Astrocyte (in vitro differentiated cells and primary cell): ENCODE measurements around the gene PARD3B. TPM values are rescaled to one million over a fixed set of nuclear protein-coding genes. Genes with fewer than 3 reads are reported as not detected.

Experiments used
- DNase-seq: peaks from one replicate; pipeline ENCODE4 v3.0.0-alpha.2; 2010; ENCODE audit warnings: low read depth
- FAIRE-seq: peaks from 2 replicates; lab custom pipeline; 2011; peaks lifted over from hg19 to GRCh38; lab: Jason Lieb, UNC
- H2AFZ ChIP-seq: 2 replicates; pipeline ENCODE4 v1.6.0; 2012; ENCODE audit warnings: low read depth, low read length, inconsistent platforms
- H3K27ac ChIP-seq: 2 replicates; pipeline ENCODE4 v1.5.1; 2011; ENCODE audit warnings: low read depth, low read length, inconsistent platforms
- H3K27me3 ChIP-seq: 2 replicates; pipeline ENCODE4 v1.6.0; 2011; ENCODE audit warnings: low read length, inconsistent platforms; ENCODE audit not compliant: insufficient read depth
- H3K36me3 ChIP-seq: 2 replicates; pipeline ENCODE4 v1.5.1; 2011; ENCODE audit warnings: low read length, inconsistent platforms; ENCODE audit not compliant: insufficient read depth
- H3K4me1 ChIP-seq: 2 replicates; pipeline ENCODE4 v1.5.1; 2011; ENCODE audit warnings: low read length, inconsistent platforms; ENCODE audit not compliant: insufficient read depth
- H3K4me2 ChIP-seq: 2 replicates; pipeline ENCODE4 v1.6.0; 2012; ENCODE audit warnings: low read length, inconsistent platforms
- H3K4me3 ChIP-seq: 2 replicates; pipeline ENCODE4 v1.5.1; 2011; ENCODE audit warnings: low read depth, mild to moderate bottlenecking, low read length, inconsistent platforms; ENCODE audit not compliant: insufficient read depth
- H3K79me2 ChIP-seq: 2 replicates; pipeline ENCODE4 v1.6.0; 2012; ENCODE audit warnings: mild to moderate bottlenecking, low read length, inconsistent platforms; ENCODE audit not compliant: insufficient read depth
- H3K9ac ChIP-seq: 2 replicates; pipeline ENCODE4 v1.6.0; 2012; ENCODE audit warnings: mild to moderate bottlenecking, low read length, inconsistent platforms
- H3K9me3 ChIP-seq: 2 replicates; pipeline ENCODE4 v1.5.1; 2012; ENCODE audit warnings: low read depth, mild to moderate bottlenecking, low read length, inconsistent platforms; ENCODE audit not compliant: insufficient read depth
- H4K20me1 ChIP-seq: 2 replicates; pipeline ENCODE4 v1.6.0; 2012; ENCODE audit warnings: low read length, inconsistent platforms; ENCODE audit not compliant: insufficient read depth
- H3K27ac Mint-ChIP-seq: one replicate; pipeline ENCODE4 v1.8.0; 2021; ENCODE audit warnings: mild to moderate bottlenecking, mixed read lengths; ENCODE audit not compliant: unreplicated experiment
- H3K27me3 Mint-ChIP-seq: one replicate; pipeline ENCODE4 v1.8.0; 2021; ENCODE audit warnings: low read depth, mixed read lengths; ENCODE audit not compliant: unreplicated experiment
- H3K36me3 Mint-ChIP-seq: one replicate; pipeline ENCODE4 v1.8.0; 2021; ENCODE audit warnings: low read depth, mixed read lengths; ENCODE audit not compliant: unreplicated experiment
- H3K4me1 Mint-ChIP-seq: one replicate; pipeline ENCODE4 v1.8.0; 2021; ENCODE audit warnings: low read depth, mixed read lengths; ENCODE audit not compliant: unreplicated experiment
- H3K4me3 Mint-ChIP-seq: one replicate; pipeline ENCODE4 v1.8.0; 2021; ENCODE audit warnings: mild to moderate bottlenecking, moderate library complexity, mixed read lengths; ENCODE audit not compliant: unreplicated experiment
- H3K9me3 Mint-ChIP-seq: one replicate; pipeline ENCODE4 v1.8.0; 2021; ENCODE audit warnings: mild to moderate bottlenecking, mixed read lengths; ENCODE audit not compliant: unreplicated experiment
- EZH2 ChIP-seq: IDR thresholded peaks from 2 replicates; pipeline ENCODE4 v1.6.1; 2012; ENCODE audit warnings: mild to moderate bottlenecking, low read length, inconsistent platforms; ENCODE audit not compliant: insufficient read depth
- total RNA-seq: library from RNA; stranded (reverse); gene quantifications from 2 replicates; pipeline ENCODE4 v1.2.1, GENCODE V29; 2021
- TF ChIP-seq, protein P1 (sequence below): IDR thresholded peaks from 2 replicates; pipeline ENCODE4 v1.5.1; 2011; ENCODE audit warnings: low read depth, mild to moderate bottlenecking, inconsistent platforms, low read length, moderate library complexity; ENCODE audit not compliant: insufficient read depth

Gene PARD3B
- total RNA-seq, 1 donor from 2014 or later: 6.5 TPM

DNA sequence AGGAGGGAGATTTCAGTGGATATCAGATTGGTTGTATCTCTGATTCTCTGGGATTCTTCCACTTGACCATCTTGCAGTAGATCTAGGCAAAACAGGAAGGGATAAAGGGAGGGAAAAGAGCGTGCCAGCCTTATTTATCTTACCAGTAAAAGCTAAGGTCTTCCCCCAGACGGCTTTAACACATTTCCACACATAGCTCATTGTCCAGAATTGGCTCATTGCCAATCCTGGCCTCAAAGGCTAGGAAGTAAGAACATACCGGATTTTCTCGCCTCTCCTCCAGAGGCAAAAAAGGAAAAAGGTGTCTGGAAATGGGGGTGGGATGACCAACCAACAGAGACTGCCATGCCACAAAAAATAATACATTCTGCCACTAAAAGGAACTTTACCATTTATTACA, 725.4 kb downstream of the PARD3B start:
- H2AFZ ChIP-seq: no peak overlapping the region
- Mint-ChIP-seq H3K4me1 (peaks cover 3% of the 10 kb centered on the region), H3K4me3 (no peak overlapping the region), H3K9me3 (no peaks in the 10 kb centered on the region), H3K27ac (no peak overlapping the region), H3K27me3 (no peaks in the 10 kb centered on the region), H3K36me3 (no peaks in the 10 kb centered on the region)
- H3K27me3 ChIP-seq: no peaks in the 10 kb centered on the region
- DNase-seq (no peak), FAIRE-seq (no peak)
- no peaks in the 10 kb centered on the region for H3K4me1 ChIP-seq
- no peaks in the 10 kb centered on the region for H4K20me1 ChIP-seq
- no peak overlapping the region for H3K9ac ChIP-seq
- no peaks in the 10 kb centered on the region for H3K9me3 ChIP-seq
- no peak overlapping the region for H3K4me2 ChIP-seq
- H3K27ac ChIP-seq: no peak overlapping the region
- no peak for TF ChIP-seq EZH2
- TF ChIP-seq, protein P1, sequence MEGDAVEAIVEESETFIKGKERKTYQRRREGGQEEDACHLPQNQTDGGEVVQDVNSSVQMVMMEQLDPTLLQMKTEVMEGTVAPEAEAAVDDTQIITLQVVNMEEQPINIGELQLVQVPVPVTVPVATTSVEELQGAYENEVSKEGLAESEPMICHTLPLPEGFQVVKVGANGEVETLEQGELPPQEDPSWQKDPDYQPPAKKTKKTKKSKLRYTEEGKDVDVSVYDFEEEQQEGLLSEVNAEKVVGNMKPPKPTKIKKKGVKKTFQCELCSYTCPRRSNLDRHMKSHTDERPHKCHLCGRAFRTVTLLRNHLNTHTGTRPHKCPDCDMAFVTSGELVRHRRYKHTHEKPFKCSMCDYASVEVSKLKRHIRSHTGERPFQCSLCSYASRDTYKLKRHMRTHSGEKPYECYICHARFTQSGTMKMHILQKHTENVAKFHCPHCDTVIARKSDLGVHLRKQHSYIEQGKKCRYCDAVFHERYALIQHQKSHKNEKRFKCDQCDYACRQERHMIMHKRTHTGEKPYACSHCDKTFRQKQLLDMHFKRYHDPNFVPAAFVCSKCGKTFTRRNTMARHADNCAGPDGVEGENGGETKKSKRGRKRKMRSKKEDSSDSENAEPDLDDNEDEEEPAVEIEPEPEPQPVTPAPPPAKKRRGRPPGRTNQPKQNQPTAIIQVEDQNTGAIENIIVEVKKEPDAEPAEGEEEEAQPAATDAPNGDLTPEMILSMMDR: no peak
- no peaks in the 10 kb centered on the region for H3K36me3 ChIP-seq
- H3K79me2 ChIP-seq: no peaks in the 10 kb centered on the region
- no peak overlapping the region for H3K4me3 ChIP-seq

DNA sequence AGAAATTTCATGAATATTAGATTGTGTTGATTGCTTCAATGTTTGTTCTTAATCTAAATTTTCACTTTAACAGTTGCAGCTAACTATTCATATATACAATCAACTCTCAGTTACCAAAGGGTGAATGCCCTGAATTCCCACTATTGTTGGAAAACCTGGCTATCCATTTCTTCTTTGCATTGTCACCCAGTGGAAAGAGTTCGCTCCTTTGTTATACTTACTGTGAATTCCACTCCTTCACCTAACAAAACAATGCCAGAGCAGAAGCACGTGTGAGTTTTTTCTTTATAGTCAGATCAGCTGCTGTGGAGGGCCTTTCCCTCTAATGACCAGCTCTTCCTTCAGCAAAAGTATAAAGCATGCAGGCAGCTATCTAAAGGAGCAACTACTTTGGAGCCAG, 727.9 kb downstream of the PARD3B start:
- Mint-ChIP-seq H3K27me3 (no peaks in the 10 kb centered on the region), H3K4me3 (no peak overlapping the region), H3K4me1 (peaks cover 2% of the 10 kb centered on the region), H3K9me3 (peaks cover 2% of the 10 kb centered on the region), H3K36me3 (peaks cover 2% of the 10 kb centered on the region), H3K27ac (no peak overlapping the region)
- H4K20me1 ChIP-seq: no peaks in the 10 kb centered on the region
- no peak overlapping the region for H3K9ac ChIP-seq
- no peak overlapping the region for H2AFZ ChIP-seq
- no peaks in the 10 kb centered on the region for H3K4me1 ChIP-seq
- FAIRE-seq (no peak), DNase-seq (no peak)
- no peaks in the 10 kb centered on the region for H3K9me3 ChIP-seq
- H3K27me3 ChIP-seq: no peaks in the 10 kb centered on the region
- no peaks in the 10 kb centered on the region for H3K36me3 ChIP-seq
- no peak overlapping the region for H3K4me3 ChIP-seq
- TF ChIP-seq EZH2: no peak
- TF ChIP-seq, protein P1: no peak
- no peak overlapping the region for H3K4me2 ChIP-seq
- H3K27ac ChIP-seq: no peak overlapping the region
- H3K79me2 ChIP-seq: no peaks in the 10 kb centered on the region

DNA sequence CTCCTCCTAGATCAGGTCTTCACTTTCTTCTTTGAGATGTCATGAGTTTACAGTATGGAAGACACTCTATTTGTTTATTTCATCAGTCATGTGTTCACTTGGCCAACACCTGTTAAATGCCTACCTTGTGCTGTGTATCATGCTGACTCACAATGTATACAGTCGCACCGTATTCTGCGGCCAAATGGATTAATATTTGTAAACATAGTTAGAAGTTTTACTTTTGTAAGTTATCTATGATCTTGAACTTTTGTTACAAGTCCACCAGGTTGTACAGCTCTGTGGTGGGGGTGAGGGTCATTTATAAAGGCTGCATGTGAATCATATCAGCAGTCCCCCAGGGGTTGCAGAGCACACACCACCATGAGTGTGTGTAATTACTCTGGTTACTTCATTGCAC, 728.4 kb downstream of the PARD3B start:
- H3K4me3 ChIP-seq: no peak overlapping the region
- no peaks in the 10 kb centered on the region for H4K20me1 ChIP-seq
- no peaks in the 10 kb centered on the region for H3K79me2 ChIP-seq
- no peaks in the 10 kb centered on the region for H3K9me3 ChIP-seq
- H3K27ac ChIP-seq: no peak overlapping the region
- no peak for DNase-seq
- peaks cover 2% of the 10 kb centered on the region for H3K36me3 Mint-ChIP-seq
- H3K27me3 ChIP-seq: no peaks in the 10 kb centered on the region
- no peak overlapping the region for H3K4me2 ChIP-seq
- no peak overlapping the region for H2AFZ ChIP-seq
- H3K27me3 Mint-ChIP-seq: no peaks in the 10 kb centered on the region
- peaks cover 2% of the 10 kb centered on the region for H3K4me1 Mint-ChIP-seq
- no peak for FAIRE-seq
- H3K9me3 Mint-ChIP-seq: peaks cover 2% of the 10 kb centered on the region
- H3K9ac ChIP-seq: no peak overlapping the region
- TF ChIP-seq EZH2: no peak
- TF ChIP-seq, protein P1: no peak
- no peaks in the 10 kb centered on the region for H3K4me1 ChIP-seq
- no peaks in the 10 kb centered on the region for H3K36me3 ChIP-seq
- no peak overlapping the region for H3K4me3 Mint-ChIP-seq
- H3K27ac Mint-ChIP-seq: no peak overlapping the region
